Neural progenitor cell (in vitro differentiated cells): ENCODE data around the gene ACOX3. TPM values are rescaled to one million over a fixed set of nuclear protein-coding genes. Genes with fewer than 3 reads are reported as not detected.

Experiments
- DNase-seq: peaks from one replicate; pipeline ENCODE4 v3.0.0-alpha.2; 2016; ENCODE audit warnings: low spot score
- H2AFZ ChIP-seq: fragments of 200-600 bp; sonication (generic); replicated peaks from 2 replicates; pipeline ENCODE4 v1.6.1; 2016; ENCODE audit warnings: antibody characterized with exemption
- H3F3A ChIP-seq: fragments of 200-600 bp; sonication (generic); 2 replicates; pipeline ENCODE4 v1.6.1; 2016; ENCODE audit warnings: antibody characterized with exemption, low read depth
- H3K27ac ChIP-seq: fragments of 200-600 bp; sonication (generic); 2 replicates; pipeline ENCODE4 v1.5.1; 2016; ENCODE audit warnings: mild to moderate bottlenecking
- H3K27me3 ChIP-seq: fragments of 200-600 bp; sonication (generic); 2 replicates; pipeline ENCODE4 v1.6.1; 2016; ENCODE audit warnings: mild to moderate bottlenecking, moderate library complexity
- H3K36me3 ChIP-seq: fragments of 200-600 bp; sonication (generic); 2 replicates; pipeline ENCODE4 v1.5.1; 2016
- H3K4me1 ChIP-seq: fragments of 200-600 bp; sonication (generic); 2 replicates; pipeline ENCODE4 v1.6.1; 2016; ENCODE audit warnings: mixed run types
- H3K4me2 ChIP-seq: fragments of 200-600 bp; sonication (generic); 2 replicates; pipeline ENCODE4 v1.6.1; 2016
- H3K4me3 ChIP-seq: fragments of 200-600 bp; sonication (generic); 2 replicates; pipeline ENCODE4 v1.5.1; 2016
- H3K79me2 ChIP-seq: fragments of 200-600 bp; sonication (generic); 2 replicates; pipeline ENCODE4 v1.6.1; 2016; ENCODE audit warnings: low read depth
- H3K9ac ChIP-seq: fragments of 200-600 bp; sonication (generic); 2 replicates; pipeline ENCODE4 v1.6.1; 2016
- H3K9me3 ChIP-seq: fragments of 200-600 bp; sonication (generic); 2 replicates; pipeline ENCODE4 v1.5.1; 2016; ENCODE audit warnings: low read depth
- H4K20me1 ChIP-seq: fragments of 200-600 bp; sonication (generic); 2 replicates; pipeline ENCODE4 v1.6.1; 2016; ENCODE audit warnings: low read depth
- H3K27ac Mint-ChIP-seq: 3 replicates; pipeline ENCODE4 v1.8.0; 2021; ENCODE audit warnings: mixed read lengths
- H3K27me3 Mint-ChIP-seq: 2 replicates; pipeline ENCODE4 v1.8.0; 2022; ENCODE audit warnings: low read depth, mild to moderate bottlenecking, inconsistent platforms, moderate library complexity, mixed read lengths; ENCODE audit not compliant: insufficient read depth
- H3K36me3 Mint-ChIP-seq: 3 replicates; pipeline ENCODE4 v1.8.0; 2021; ENCODE audit warnings: mixed read lengths
- H3K4me1 Mint-ChIP-seq: 3 replicates; pipeline ENCODE4 v1.8.0; 2021; ENCODE audit warnings: mixed read lengths
- H3K4me3 Mint-ChIP-seq: 3 replicates; pipeline ENCODE4 v1.8.0; 2021; ENCODE audit warnings: mild to moderate bottlenecking, moderate library complexity, mixed read lengths
- H3K9me3 Mint-ChIP-seq: 3 replicates; pipeline ENCODE4 v1.8.0; 2020; ENCODE audit warnings: mixed read lengths
- EZH2 ChIP-seq: fragments of 200-600 bp; sonication (generic); IDR thresholded peaks from 2 replicates; pipeline ENCODE4 v1.6.1; 2017; ENCODE audit warnings: antibody characterized with exemption, mild to moderate bottlenecking, moderate library complexity
- EZH2phosphoT487 ChIP-seq: fragments of 200-600 bp; sonication (generic); IDR thresholded peaks from 2 replicates; pipeline ENCODE4 v1.6.1; 2017; ENCODE audit warnings: antibody characterized with exemption
- total RNA-seq: library from RNA; depleted of rRNA; stranded (reverse); fragments of >200 nt; gene quantifications from 2 replicates; pipeline ENCODE4 v1.2.3, GENCODE V29; 2015; ENCODE audit warnings: low replicate concordance
- TF ChIP-seq, protein P1 (sequence below): fragments of 200-600 bp; sonication (generic); IDR thresholded peaks from 2 replicates; pipeline ENCODE4 v1.5.1; 2017; ENCODE audit warnings: antibody characterized with exemption, mild to moderate bottlenecking

ACOX3 gene
- total RNA-seq, 1 donor from 2014 or later = 14.0 TPM

DNA sequence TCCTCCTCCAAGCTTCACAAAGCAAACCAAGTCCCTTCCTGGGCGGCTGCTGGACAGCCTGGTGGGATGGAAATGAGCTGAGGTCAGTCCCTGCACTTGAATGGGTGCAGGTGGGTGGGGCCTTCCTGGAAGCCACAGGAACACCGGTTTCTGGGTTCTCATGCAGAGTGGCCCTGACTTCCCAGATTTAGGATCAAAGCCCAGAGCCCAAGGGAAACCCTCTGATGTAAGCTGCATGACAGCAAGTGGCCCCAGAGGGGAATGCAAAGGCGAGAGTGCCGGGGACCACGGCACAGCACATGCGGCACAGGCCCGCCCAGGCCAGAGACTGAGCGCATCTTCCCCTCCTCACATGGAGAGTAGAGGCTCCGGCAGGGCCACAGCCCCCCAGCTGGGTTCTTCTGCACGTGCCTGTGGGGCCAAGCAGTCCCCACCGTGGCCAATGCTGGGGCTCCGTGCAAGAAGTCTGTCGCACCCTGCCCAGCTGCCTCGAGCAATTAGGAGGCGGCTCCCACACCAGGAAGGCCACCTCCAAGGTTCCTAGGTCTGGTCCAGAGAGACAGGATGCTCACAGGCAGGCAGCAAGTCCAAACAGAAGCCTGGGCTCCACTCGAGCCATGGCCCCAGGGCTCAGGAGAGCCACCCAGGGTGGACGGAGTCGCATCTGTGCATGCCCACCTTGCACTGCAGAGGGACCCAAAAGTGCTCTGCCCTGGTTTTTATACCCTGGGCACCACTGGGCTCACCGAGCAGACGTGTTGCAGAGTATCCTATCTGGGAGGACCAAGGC, 88.0 kb downstream of the ACOX3 start:
- Histone ChIP-seq H3K27ac (no peak overlapping the region), H3K27me3 (no peaks in the 10 kb centered on the region), H3K79me2 (no peaks in the 10 kb centered on the region), H2AFZ (no peak overlapping the region), H3K9me3 (no peaks in the 10 kb centered on the region), H4K20me1 (no peaks in the 10 kb centered on the region), H3K36me3 (no peaks in the 10 kb centered on the region), H3K9ac (no peak overlapping the region), H3K4me1 (no peaks in the 10 kb centered on the region), H3K4me2 (no peak overlapping the region), H3F3A (no peaks in the 10 kb centered on the region), H3K4me3 (no peak overlapping the region)
- H3K27ac Mint-ChIP-seq = no peak overlapping the region
- peaks cover 2% of the 10 kb centered on the region for H3K27me3 Mint-ChIP-seq
- TF ChIP-seq EZH2 = no peak
- TF ChIP-seq, protein P1, sequence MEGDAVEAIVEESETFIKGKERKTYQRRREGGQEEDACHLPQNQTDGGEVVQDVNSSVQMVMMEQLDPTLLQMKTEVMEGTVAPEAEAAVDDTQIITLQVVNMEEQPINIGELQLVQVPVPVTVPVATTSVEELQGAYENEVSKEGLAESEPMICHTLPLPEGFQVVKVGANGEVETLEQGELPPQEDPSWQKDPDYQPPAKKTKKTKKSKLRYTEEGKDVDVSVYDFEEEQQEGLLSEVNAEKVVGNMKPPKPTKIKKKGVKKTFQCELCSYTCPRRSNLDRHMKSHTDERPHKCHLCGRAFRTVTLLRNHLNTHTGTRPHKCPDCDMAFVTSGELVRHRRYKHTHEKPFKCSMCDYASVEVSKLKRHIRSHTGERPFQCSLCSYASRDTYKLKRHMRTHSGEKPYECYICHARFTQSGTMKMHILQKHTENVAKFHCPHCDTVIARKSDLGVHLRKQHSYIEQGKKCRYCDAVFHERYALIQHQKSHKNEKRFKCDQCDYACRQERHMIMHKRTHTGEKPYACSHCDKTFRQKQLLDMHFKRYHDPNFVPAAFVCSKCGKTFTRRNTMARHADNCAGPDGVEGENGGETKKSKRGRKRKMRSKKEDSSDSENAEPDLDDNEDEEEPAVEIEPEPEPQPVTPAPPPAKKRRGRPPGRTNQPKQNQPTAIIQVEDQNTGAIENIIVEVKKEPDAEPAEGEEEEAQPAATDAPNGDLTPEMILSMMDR = no peak
- TF ChIP-seq EZH2phosphoT487 = no peak
- H3K36me3 Mint-ChIP-seq = no peaks in the 10 kb centered on the region
- no peak for DNase-seq
- peaks cover under 1% of the 10 kb centered on the region for H3K4me1 Mint-ChIP-seq
- no peak overlapping the region for H3K4me3 Mint-ChIP-seq
- no peaks in the 10 kb centered on the region for H3K9me3 Mint-ChIP-seq

DNA sequence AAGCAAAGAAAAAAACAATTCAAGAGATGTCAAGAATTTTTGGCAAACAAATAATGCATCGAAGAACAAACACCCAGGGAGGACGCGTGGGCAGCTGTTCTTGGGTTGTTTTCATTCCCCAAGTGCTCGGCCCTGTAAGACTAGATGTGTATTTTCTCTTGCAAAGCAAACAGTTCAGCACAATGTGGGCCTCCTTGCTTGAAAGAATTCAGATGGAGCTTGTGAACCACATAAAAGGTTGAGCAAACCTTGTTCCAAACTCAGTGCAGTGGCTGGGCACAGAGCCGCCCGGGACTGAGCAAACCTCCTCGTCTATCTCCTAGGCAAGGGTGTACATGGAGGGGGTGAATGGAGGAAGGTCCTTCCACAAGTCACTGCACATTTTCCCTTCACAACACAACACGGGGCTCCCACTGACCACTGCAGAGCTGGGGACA, 88.6 kb downstream of the ACOX3 start:
- H3K4me1 Mint-ChIP-seq = no peaks in the 10 kb centered on the region
- no peak overlapping the region for H3K27ac Mint-ChIP-seq
- no peak overlapping the region for H3K4me3 Mint-ChIP-seq
- H3K36me3 Mint-ChIP-seq = no peaks in the 10 kb centered on the region
- Histone ChIP-seq H3K9ac (no peak overlapping the region), H3K27ac (no peak overlapping the region), H2AFZ (no peak overlapping the region), H3F3A (no peaks in the 10 kb centered on the region), H4K20me1 (no peaks in the 10 kb centered on the region), H3K9me3 (no peaks in the 10 kb centered on the region), H3K4me3 (no peak overlapping the region), H3K4me2 (no peak overlapping the region), H3K36me3 (no peaks in the 10 kb centered on the region), H3K4me1 (no peaks in the 10 kb centered on the region), H3K27me3 (no peaks in the 10 kb centered on the region), H3K79me2 (no peaks in the 10 kb centered on the region)
- TF ChIP-seq EZH2phosphoT487 (no peak), EZH2 (no peak)
- TF ChIP-seq, protein P1 = no peak
- DNase-seq = no peak
- H3K27me3 Mint-ChIP-seq = peaks cover 2% of the 10 kb centered on the region
- H3K9me3 Mint-ChIP-seq = no peaks in the 10 kb centered on the region

DNA sequence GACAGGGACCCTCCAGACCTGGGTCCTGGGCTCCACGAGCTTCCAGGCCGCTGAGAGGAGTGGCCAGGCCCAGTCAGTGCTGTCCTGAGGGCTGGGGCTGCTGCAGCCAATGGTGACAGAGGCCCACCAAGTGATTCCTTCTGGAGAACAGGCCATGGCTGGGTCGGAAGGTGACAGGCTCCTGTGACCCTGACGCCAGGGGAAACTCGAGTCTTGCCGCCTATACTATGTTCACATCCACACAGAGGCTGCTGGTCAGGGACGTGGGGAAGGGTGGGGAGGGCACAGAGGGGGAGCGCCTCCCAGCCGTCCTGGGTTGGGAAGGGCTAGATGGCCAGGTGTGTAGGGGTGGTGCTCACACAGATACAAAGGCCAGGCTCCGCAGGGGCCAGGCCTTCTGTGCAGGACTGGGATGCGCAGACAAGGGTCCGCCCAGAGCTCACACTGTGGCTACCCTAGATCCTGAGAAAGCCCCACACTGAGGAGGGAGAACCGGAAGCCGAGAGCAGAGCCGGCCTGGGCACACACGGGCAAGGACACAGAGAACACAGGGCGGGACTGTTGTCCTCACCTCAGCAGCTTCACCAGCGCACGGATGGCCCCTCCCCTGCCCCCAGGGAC, 89.6 kb downstream of the ACOX3 start:
- no peak for DNase-seq

More for the DNA sequence above, 89.6 kb downstream of the ACOX3 start:
- Mint-ChIP-seq H3K4me1 (no peaks in the 10 kb centered on the region), H3K4me3 (no peak overlapping the region), H3K27me3 (peaks cover 2% of the 10 kb centered on the region), H3K9me3 (no peaks in the 10 kb centered on the region), H3K36me3 (no peaks in the 10 kb centered on the region), H3K27ac (no peak overlapping the region)
- Histone ChIP-seq H3K9ac (no peak overlapping the region), H3K9me3 (no peaks in the 10 kb centered on the region), H3F3A (no peaks in the 10 kb centered on the region), H3K27me3 (no peaks in the 10 kb centered on the region), H3K27ac (no peak overlapping the region), H3K4me1 (no peaks in the 10 kb centered on the region), H3K79me2 (no peaks in the 10 kb centered on the region), H3K4me2 (no peak overlapping the region), H4K20me1 (no peaks in the 10 kb centered on the region), H3K4me3 (no peak overlapping the region), H3K36me3 (no peaks in the 10 kb centered on the region), H2AFZ (no peak overlapping the region)
- TF ChIP-seq EZH2 (no peak), EZH2phosphoT487 (no peak)
- TF ChIP-seq, protein P1 = no peak
